ENCODE data around the gene HMCN2.

The HMCN2 gene

GRCh38 chr9:130294664-130295063 is 29.1 kb downstream of the HMCN2 start:
- no peak for DNase-seq

DNA sequence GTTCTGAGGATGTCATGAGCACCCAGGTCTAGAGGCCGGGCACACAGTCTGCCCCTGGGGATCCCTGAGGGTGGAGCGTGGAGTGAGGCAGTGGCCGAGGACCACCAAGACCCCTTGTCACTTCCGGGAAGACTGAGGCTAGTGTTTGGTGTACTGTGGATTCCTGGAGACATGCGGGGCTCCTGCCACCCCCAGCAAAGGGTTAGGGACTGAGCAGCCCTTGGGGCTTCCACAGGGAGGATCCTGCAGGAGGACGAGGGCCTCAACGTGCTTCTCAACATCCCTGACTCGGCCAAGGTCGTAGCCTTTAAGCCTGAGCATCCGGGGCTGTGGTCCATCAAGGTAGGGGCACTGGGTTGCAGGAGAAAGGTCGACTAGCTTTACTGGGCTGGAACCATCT is 29.9 kb downstream of the HMCN2 start:
- DNase-seq, result no peak

GRCh38 chr9:130295945-130296782 is 30.6 kb downstream of the HMCN2 start:
- DNase-seq, result no peak

GRCh38 chr9:130296783-130297055 is 31.2 kb downstream of the HMCN2 start:
- DNase-seq, result no peak

GRCh38 chr9:130297371-130297770 is 31.8 kb downstream of the HMCN2 start:
- DNase-seq, result no peak

DNA sequence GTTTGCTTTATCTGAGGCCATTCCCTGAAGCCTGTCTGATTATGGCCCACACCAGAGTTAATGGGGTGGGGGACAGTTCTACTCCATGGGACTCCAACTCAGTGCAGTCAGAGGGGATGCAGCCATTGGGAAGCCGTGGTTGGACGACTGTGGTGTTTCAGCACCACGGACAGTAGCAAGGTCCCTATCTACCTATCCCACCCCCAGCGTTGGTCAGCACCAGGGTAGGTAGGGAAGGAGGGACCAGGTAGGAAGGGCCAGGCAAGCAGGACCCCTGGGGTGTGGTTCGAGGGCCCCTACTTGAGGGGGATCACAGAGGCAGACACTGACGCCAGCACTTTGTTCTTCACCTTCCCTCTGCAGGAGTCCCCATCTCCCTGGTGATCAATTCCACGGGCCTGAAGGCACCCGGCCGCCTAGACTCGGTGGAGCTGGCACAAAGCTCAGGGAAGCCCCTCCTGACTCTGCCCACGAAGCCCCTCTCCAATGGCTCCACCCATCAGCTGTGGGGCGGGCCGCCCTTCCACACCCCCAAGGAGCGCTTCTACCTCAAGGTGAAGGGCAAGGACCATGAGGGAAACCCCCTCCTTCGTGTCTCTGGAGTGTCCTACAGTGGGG is 33.2 kb downstream of the HMCN2 start:
- no peak for DNase-seq

GRCh38 chr9:130299785-130300615 is 34.4 kb downstream of the HMCN2 start:
- no peak for DNase-seq

DNA sequence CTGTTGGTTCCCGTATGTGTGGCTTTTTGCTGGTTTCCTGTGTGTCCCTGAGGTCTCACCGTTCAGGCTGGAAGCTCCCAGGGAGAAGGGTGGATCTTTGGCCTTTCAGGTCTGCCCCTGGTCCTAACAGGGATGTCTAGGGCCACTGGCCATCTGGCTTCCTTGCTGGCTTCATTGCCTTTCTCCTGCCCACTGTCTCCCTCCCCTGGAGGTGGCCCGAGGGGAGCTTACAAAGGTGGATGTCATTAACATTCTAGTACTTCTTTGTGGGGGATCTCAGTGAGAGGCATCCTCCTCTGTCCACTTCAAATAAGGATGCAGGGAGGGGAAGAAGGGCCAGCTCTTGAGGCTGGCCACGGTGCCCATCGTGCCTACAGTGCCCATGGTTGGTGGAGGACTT is 35.2 kb downstream of the HMCN2 start:
- DNase-seq, result no peak

GRCh38 chr9:130301483-130302286 is 36.1 kb downstream of the HMCN2 start:
- no peak for DNase-seq

- no peak for DNase-seq
Measured at GRCh38 chr9:130302785-130303612, 37.4 kb downstream of the HMCN2 start.

DNA sequence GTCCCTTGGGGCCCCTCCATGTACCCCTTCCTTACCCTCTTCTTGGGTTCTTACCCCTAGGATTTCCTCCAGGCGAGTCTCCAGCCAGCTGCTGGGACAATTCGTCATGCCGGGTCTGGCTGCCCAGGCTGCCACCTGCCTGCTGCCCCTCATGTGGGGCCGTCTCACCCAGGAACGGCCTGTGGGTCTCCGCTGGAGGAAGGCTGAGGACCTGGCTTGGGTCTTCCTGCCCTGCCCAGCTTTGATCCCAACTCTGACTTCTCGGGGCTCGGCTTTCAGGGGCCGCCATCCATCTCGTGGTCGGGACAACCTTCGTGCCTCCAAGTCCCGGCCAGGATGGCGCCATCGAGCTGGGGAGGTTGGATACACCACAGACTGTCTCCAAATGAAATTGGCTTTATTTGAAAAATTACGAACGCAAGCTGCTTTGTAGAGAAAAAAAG is 38.1 kb downstream of the HMCN2 start:
- no peak for DNase-seq

DNA sequence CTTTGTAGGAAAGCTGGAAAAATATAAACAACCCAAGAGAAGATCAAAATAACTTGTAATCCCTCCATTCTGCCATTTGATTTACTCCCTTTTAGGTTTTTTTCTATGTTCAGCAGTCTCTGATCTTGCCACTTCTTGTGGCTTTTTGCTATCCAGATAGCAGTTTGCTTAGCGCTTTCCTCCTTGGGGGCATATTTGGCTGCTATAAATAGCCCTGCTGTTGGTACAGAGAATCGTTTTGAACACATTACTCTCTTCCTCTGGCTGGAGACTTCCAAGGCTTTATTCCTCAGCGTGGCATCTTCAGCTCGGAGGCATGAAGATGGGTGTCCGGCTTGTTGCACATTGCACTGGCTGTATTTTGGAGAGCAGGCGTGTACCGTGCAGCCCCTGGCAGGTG is 38.6 kb downstream of the HMCN2 start:
- no peak for DNase-seq

DNA sequence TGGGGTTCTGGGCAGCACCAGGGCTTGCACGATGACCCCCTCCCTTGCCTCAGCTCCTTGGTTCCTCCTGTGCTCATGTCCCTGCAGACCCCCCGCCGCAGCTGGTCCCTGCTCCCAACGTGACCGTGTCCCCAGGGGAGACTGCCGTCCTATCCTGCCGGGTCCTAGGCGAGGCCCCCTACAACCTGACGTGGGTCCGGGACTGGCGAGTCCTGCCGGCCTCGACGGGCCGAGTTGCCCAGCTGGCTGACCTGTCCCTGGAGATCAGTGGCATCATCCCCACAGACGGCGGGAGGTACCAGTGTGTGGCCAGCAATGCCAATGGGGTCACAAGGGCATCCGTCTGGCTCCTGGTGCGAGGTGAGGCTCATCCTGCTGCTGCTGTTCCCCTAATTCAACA is 39.1 kb downstream of the HMCN2 start:
- no peak for DNase-seq

- DNase-seq, result no peak
Measured at GRCh38 chr9:130305381-130305780, 39.8 kb downstream of the HMCN2 start.

DNA sequence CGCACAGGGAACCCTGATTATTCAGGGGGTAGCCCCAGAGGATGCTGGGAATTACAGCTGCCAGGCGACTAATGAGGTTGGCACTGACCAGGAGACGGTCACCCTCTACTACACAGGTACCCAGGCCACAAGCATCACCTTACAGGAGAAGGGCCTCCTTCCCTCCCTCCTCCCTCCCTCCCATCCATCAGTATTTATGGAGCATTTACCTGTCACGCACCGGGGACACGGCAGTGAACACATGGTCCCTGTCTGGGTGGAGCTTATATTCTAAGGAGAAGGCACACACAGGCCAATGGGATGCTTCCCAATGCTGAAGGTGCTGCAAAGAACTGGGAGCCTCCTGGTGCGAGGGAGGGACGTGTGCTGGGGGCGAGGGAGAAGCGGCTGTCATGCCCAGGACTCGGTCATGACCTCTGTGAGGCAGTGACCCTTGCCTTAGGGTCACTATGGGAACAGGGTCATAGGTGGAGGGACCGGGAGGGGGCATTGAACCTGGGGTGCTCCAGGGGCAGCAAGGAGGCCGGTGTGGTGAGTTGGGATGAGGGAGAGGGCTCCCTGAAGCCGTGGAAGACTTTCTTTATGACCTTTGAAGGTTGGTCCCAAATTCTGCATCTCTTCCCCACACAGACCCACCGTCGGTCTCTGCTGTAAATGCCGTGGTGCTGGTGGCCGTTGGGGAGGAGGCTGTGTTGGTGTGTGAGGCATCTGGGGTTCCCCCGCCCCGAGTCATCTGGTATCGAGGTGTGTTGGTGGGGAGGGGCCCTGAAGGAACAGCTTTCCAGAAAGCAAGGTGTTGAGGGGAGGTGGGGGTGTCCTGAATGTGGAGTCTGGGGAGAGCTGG is 41.5 kb downstream of the HMCN2 start:
- no peak for DNase-seq

- DNase-seq, result no peak
Measured at GRCh38 chr9:130307667-130307943, 42.0 kb downstream of the HMCN2 start.

- DNase-seq, result no peak
Measured at GRCh38 chr9:130308081-130308571, 42.6 kb downstream of the HMCN2 start.

DNA sequence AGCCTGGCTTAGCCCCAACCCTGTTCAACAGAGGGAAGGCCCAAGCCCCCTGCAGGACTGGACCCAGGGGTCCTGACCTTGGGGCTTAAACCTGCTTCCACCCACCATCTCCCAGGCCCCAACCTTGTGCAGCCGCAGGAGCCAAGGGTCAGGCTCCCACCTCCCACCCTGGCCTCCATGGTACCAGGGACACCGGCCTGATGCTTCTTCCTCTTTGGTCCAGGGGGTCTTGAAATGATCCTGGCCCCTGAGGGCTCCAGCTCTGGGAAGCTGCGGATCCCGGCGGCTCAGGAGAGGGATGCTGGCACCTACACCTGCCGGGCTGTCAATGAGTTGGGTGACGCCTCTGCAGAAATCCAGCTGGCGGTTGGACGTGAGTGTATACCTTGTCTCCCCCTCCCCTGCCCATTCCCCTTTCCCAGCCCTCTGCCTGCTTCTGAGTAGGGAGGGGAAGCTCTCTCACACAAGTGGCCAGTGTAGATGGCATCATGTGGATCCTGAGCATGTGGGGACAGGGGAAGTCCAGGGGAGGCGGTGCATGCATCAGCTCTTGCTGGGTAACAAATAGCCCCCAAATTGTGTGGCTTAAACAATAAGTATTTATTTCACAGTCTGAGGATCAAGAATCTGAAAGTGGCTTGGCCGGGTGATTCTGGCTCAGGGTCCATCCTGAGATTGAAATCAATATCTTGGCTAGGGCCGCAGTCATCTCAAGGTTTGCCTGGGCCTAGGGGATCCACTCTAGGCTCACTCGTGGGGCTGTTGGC is 44.3 kb downstream of the HMCN2 start:
- DNase-seq, result no peak

GRCh38 chr9:130310456-130310855 is 44.9 kb downstream of the HMCN2 start:
- no peak for DNase-seq

DNA sequence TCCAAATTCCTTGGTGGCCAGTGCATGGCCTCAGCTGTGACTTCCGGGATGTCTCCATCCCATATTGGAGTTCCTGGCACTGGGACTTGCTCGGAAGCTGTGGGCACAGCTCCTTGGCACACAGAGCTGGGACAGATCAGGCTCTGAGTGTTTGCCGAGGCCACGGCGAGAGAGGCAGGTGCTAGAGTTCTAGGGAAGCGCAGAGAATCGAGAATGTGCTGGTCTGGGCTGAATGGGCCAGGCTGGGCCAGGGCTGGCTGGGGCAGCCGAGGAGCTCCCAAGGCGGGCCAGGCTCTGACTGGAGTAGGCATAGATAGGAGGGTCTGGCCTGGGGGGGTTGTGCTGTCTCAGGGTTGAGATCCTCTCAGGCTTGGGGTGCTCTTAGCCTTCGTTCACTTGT is 45.4 kb downstream of the HMCN2 start:
- DNase-seq, result no peak
